ENCODE measurements around the gene RBCK1. TPM values are rescaled to one million over a fixed set of nuclear protein-coding genes. Genes with fewer than 3 reads are reported as not detected.
"Not testable (repeated sequence)": the region's sequence is repeated elsewhere in the genome, so short reads cannot be mapped to it uniquely, and the experiment has no call there.

Gene RBCK1
- total RNA-seq, 2 experiments from 2014 or later: 122 to 130 TPM

DNA sequence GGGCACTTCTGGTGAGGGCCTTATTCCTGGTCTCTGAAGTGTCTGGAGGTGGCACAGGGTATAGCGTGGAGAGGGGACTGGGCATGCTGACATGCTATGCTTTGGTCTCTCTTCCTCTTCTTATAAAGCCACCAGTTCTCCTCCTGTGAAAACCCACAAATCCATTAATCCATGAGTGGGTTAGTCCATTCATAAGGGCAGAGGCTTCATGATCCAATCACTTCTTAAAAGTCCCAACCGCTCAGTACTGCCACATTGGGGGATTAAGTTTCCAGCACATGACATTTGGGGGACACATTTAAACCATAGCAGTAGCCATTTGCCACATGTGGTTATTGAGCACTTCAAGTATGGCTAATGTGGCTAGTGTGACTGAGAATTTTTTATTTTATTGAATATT, 31.3 kb upstream of the RBCK1 start:
- no peak overlapping the region for H3K27ac Mint-ChIP-seq
- ChIA-PET POLR2A (interaction anchor here (1.7 kb wide), 1 partner anchor 14 kb away, joined by 5 read pairs; no protein-coding TSS in a partner anchor), CTCF (no interaction called here)
- H3K9me3 Mint-ChIP-seq: no peaks in the 10 kb centered on the region
- no peak for DNase-seq
- no peaks in the 10 kb centered on the region for H3K36me3 Mint-ChIP-seq (ENCODE audit: low read depth)
- no peak overlapping the region for H3K4me3 Mint-ChIP-seq
- ATAC-seq: no peak
- intact Hi-C loops (cut with micrococcal nuclease): no loop called here
- H3K27me3 Mint-ChIP-seq: no peaks in the 10 kb centered on the region
- TF ChIP-seq, protein P1, sequence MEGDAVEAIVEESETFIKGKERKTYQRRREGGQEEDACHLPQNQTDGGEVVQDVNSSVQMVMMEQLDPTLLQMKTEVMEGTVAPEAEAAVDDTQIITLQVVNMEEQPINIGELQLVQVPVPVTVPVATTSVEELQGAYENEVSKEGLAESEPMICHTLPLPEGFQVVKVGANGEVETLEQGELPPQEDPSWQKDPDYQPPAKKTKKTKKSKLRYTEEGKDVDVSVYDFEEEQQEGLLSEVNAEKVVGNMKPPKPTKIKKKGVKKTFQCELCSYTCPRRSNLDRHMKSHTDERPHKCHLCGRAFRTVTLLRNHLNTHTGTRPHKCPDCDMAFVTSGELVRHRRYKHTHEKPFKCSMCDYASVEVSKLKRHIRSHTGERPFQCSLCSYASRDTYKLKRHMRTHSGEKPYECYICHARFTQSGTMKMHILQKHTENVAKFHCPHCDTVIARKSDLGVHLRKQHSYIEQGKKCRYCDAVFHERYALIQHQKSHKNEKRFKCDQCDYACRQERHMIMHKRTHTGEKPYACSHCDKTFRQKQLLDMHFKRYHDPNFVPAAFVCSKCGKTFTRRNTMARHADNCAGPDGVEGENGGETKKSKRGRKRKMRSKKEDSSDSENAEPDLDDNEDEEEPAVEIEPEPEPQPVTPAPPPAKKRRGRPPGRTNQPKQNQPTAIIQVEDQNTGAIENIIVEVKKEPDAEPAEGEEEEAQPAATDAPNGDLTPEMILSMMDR (IDR thresholded peaks at IDR 0.05): no peak
- peaks cover 23% of the 10 kb centered on the region for H3K4me1 Mint-ChIP-seq (ENCODE audit: low read depth)

DNA sequence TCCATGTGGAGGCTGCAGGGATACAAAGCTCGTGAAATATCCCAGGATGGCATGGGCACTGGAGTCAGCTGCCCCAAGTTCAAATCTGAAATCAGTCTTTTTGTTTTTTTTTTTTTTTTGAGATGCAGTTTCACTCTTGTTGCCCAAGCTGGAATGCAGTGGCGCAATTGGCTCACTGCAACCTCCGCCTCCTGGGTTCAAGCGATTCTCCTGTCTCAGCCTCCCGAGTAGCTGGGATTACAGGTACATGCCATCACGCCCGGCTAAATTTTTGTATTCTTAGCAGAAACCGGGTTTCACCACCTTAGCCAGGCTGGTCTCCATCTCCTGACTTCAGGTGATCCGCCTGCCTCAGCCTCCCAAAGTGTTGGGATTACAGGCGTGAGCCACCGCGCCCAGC, 30.5 kb upstream of the RBCK1 start:
- H3K9me3 Mint-ChIP-seq; H3K27me3 Mint-ChIP-seq; DNase-seq; H3K27ac Mint-ChIP-seq; H3K4me3 Mint-ChIP-seq; H3K36me3 Mint-ChIP-seq (ENCODE audit: low read depth); intact Hi-C loops (cut with micrococcal nuclease); ATAC-seq: not testable (repeated sequence)
- CTCF ChIA-PET: interaction anchor here (1.4 kb wide), 1 partner anchor 61 kb away, joined by 3 read pairs; no protein-coding TSS in a partner anchor
- peaks cover 23% of the 10 kb centered on the region for H3K4me1 Mint-ChIP-seq (ENCODE audit: low read depth)
- POLR2A ChIA-PET: interaction anchor here (1.7 kb wide), 1 partner anchor 15 kb away, joined by 5 read pairs; no protein-coding TSS in a partner anchor

GRCh38 chr20:378961-379336, 29.1 kb upstream of the RBCK1 start:
- H3K27ac Mint-ChIP-seq: no peak overlapping the region
- H3K4me1 Mint-ChIP-seq (ENCODE audit: low read depth): peaks cover 18% of the 10 kb centered on the region
- intact Hi-C loops (cut with micrococcal nuclease): no loop called here
- TF ChIP-seq, protein P1 (IDR thresholded peaks at IDR 0.05): no peak
- CTCF ChIA-PET: interaction anchor here (1.4 kb wide), 1 partner anchor 60 kb away, joined by 3 read pairs; no protein-coding TSS in a partner anchor
- H3K36me3 Mint-ChIP-seq (ENCODE audit: low read depth): peaks cover 11% of the 10 kb centered on the region
- H3K9me3 Mint-ChIP-seq: no peaks in the 10 kb centered on the region
- no peaks in the 10 kb centered on the region for H3K27me3 Mint-ChIP-seq
- DNase-seq: no peak
- POLR2A ChIA-PET: interaction anchor here (1.9 kb wide), 1 partner anchor 48 kb away, joined by 4 read pairs; no protein-coding TSS in a partner anchor
- H3K4me3 Mint-ChIP-seq: peak overlapping the region; percentile 83
- no peak for ATAC-seq

GRCh38 chr20:380763-381580, 27.1 kb upstream of the RBCK1 start:
- TF ChIP-seq, protein P1 (IDR thresholded peaks at IDR 0.05): no peak
- Mint-ChIP-seq H3K27me3 (no peaks in the 10 kb centered on the region), H3K4me3 (peak overlapping the region; percentile 83), H3K4me1 (ENCODE audit: low read depth) (peaks cover 20% of the 10 kb centered on the region), H3K36me3 (ENCODE audit: low read depth) (peaks cover 21% of the 10 kb centered on the region), H3K27ac (peak overlapping the region; percentile 92), H3K9me3 (no peaks in the 10 kb centered on the region)
- CTCF ChIA-PET: interaction anchor here (1.1 kb wide), 2 partner anchors 10 to 51 kb away, joined by 3 to 7 read pairs; no protein-coding TSS in a partner anchor
- intact Hi-C loops (cut with micrococcal nuclease): no loop called here
- DNase-seq (peak; percentile 79), ATAC-seq (peak; percentile 65)
- POLR2A ChIA-PET: interaction anchor here (0.6 to 2.4 kb wide), 14 partner anchors 10 to 162 kb away, joined by 3 to 7 read pairs (median 4); partner anchors contain the start of genes CSNK2A1, SOX12 and TBC1D20

DNA sequence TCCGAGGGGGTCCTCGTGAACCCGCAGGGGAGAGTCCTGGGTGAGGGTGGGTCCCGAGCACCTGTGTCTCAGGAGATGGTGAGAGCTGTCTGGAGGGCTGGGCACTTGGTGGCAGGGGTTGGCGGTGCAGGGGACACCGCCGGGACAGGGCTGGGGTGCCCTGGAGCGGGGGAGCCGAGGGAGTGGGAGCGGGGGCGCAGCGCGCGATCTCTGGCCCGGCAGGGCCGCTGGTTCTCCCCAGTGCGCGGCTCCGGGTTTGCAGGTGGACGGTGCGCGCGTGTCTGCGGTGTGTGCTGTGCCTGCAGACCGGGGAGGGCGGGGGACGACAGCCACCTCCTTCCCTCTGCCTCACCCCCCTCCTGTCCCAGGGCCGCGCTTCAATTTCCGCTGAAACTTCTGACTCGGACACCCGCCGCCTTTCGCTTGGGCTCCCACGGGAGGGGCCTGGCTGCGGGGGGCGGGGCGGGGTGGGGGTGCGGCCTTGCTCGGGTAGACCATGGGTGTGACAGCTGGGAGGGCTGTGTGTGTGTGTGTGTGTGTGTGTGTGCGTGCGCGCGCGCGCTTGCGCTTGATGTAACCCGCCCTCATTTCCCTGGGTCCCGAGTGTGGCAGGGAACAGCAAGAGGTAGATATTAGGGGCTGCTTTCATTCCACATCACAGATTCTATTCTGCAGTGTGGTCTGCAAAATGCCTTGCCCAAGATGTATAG, 26.4 kb upstream of the RBCK1 start:
- intact Hi-C loops (cut with micrococcal nuclease): no loop called here
- Mint-ChIP-seq H3K27ac (peak overlapping the region; percentile 88), H3K27me3 (no peaks in the 10 kb centered on the region), H3K4me3 (peak overlapping the region; percentile 83), H3K36me3 (ENCODE audit: low read depth) (peaks cover 23% of the 10 kb centered on the region), H3K9me3 (no peaks in the 10 kb centered on the region), H3K4me1 (ENCODE audit: low read depth) (peaks cover 20% of the 10 kb centered on the region)
- TF ChIP-seq, protein P1 (IDR thresholded peaks at IDR 0.05): no peak
- ChIA-PET POLR2A (interaction anchor here (0.5 to 2.4 kb wide), 17 partner anchors 8 to 162 kb away, joined by 3 to 7 read pairs (median 4); partner anchors contain the start of genes CSNK2A1, SOX12 and TBC1D20), CTCF (interaction anchor here (1.2 kb wide), 1 partner anchor 27 kb away, joined by 6 read pairs; no protein-coding TSS in a partner anchor)
- DNase-seq (peak; percentile 89), ATAC-seq (peak; percentile 70)

Data from activated CD8-positive, alpha-beta T cell treated with anti-CD3 and anti-CD28 coated beads for 36 hours (primary cell).